Mucosa of descending colon (tissue), 3 donors: Measurements from ENCODE around the gene S100A4. TPM values are rescaled to one million over a fixed set of nuclear protein-coding genes. Genes with fewer than 3 reads are reported as not detected.

Source experiments
- ATAC-seq: fragments of 200-7000 bp; cut with Tn5 transposase; one replicate; pipeline ENCODE4 v1.9.1; 2020; ENCODE audit warnings: mild to moderate bottlenecking, moderate library complexity
- DNase-seq, 3 donors: peaks; one replicate each; pipeline ENCODE4 v3.0.0-alpha.2; 2020
- H3K36me3 ChIP-seq: fragments of 200-600 bp; one replicate; pipeline ENCODE4 v1.8.0; 2021; ENCODE audit warnings: low read depth, mild to moderate bottlenecking
- H3K4me1 ChIP-seq: fragments of 200-600 bp; one replicate; pipeline ENCODE4 v1.8.0; 2021; ENCODE audit warnings: low read depth, mild to moderate bottlenecking
- H3K4me3 ChIP-seq: fragments of 200-600 bp; one replicate; pipeline ENCODE4 v1.8.0; 2021; ENCODE audit warnings: mild to moderate bottlenecking
- H3K9me3 ChIP-seq: fragments of 200-600 bp; one replicate; pipeline ENCODE4 v1.8.0; 2021; ENCODE audit warnings: mild to moderate bottlenecking
- CTCF ChIP-seq: fragments of 200-600 bp; IDR thresholded peaks from one replicate; pipeline ENCODE4 v1.8.0; 2022; ENCODE audit warnings: antibody characterized with exemption, mild to moderate bottlenecking
- intact Hi-C, 2 donors: fragments of 100-400 bp; cut with DNase I in 1 of 2; cut with micrococcal nuclease in 1 of 2; formaldehyde crosslinking; loops; one replicate each; pipeline versions ENCODE4 v1.11.0 to v1.11.1; 2022; cut with DNase I, micrococcal nuclease
- total RNA-seq, 3 donors: library from RNA; stranded (reverse); fragmentation: NEBNext Ultra II Directional in 2 of 3; extraction: Animal tissue kit (Norgen Biotek cat#: 25700) in 2 of 3; gene quantifications; one replicate each; pipeline versions ENCODE4 v1.2.1 to v1.2.4, GENCODE V29; 2021 to 2023
- donor health status: DM: no; HTN: no; CAD: no; lungs with moderate emphysema.
- donor health status: DM: no; HTN: no; CAD: no.
- donor health status: DM: no; HTN: yes; CAD: no.

The S100A4 gene
- total RNA-seq, 3 donors from 2014 or later: 28.9 to 176 (median 141) TPM

GRCh38 chr1:153552335-153552734 lies 6.7 kb upstream of the S100A4 start:
- intact Hi-C loops: no loop called here
- H3K9me3 ChIP-seq: no peaks in the 10 kb centered on the region
- ATAC-seq (no peak), DNase-seq (peak in 1 of 3 donors; percentile 22)
- no peak for TF ChIP-seq CTCF
- no peak overlapping the region for H3K4me3 ChIP-seq
- H3K36me3 ChIP-seq: no peaks in the 10 kb centered on the region
- H3K4me1 ChIP-seq: peaks cover 4% of the 10 kb centered on the region

- TF ChIP-seq CTCF: no peak
- peak; percentile 27 for ATAC-seq
- Histone ChIP-seq H3K4me1 (peaks cover 9% of the 10 kb centered on the region), H3K36me3 (no peaks in the 10 kb centered on the region), H3K9me3 (no peaks in the 10 kb centered on the region), H3K4me3 (no peak overlapping the region)
- peak in 1 of 3 donors; percentile 25 for DNase-seq
- intact Hi-C loops: no loop called here
Measured at GRCh38 chr1:153550827-153551500, 5.4 kb upstream of the S100A4 start.

- TF ChIP-seq CTCF: no peak
- ATAC-seq: no peak
- intact Hi-C loops: no loop called here
- Histone ChIP-seq H3K9me3 (no peaks in the 10 kb centered on the region), H3K36me3 (no peaks in the 10 kb centered on the region), H3K4me3 (no peak overlapping the region), H3K4me1 (peaks cover 14% of the 10 kb centered on the region)
- no peak for DNase-seq
Measured at GRCh38 chr1:153550398-153550758, 4.8 kb upstream of the S100A4 start.

GRCh38 chr1:153549741-153550397 lies 4.3 kb upstream of the S100A4 start:
- Histone ChIP-seq H3K4me1 (peaks cover 19% of the 10 kb centered on the region), H3K4me3 (no peak overlapping the region), H3K36me3 (no peaks in the 10 kb centered on the region), H3K9me3 (no peaks in the 10 kb centered on the region)
- DNase-seq (peak in 1 of 3 donors; percentile 20), ATAC-seq (no peak)
- intact Hi-C loops: no loop called here
- no peak for TF ChIP-seq CTCF

GRCh38 chr1:153548722-153549688 lies 3.4 kb upstream of the S100A4 start, which contains the start of gene S100A3:
Gene S100A3 (minus strand): TSS chr1:153549258. CDS start chr1:153548485, 773 bp downstream.
- Histone ChIP-seq H3K9me3 (no peaks in the 10 kb centered on the region), H3K36me3 (no peaks in the 10 kb centered on the region), H3K4me3 (no peak within 1 kb of the TSS), H3K4me1 (peaks cover 28% of the 10 kb centered on the region)
- no peak for ATAC-seq
- TF ChIP-seq CTCF: no peak
- DNase-seq: peak in 1 of 3 donors; percentile 51
- intact Hi-C loops: no loop called here
